HL-60/S4 treated with retinoic acid at 250 ng/mL for 4 days and 3 days (cell line): Measurements from ENCODE around the gene MAX.
"Not testable (repeated sequence)": the region's sequence is repeated elsewhere in the genome, so short reads cannot be mapped to it uniquely, and the experiment has no call there.

Experiments
- in situ Hi-C: fragments of 300-500 bp; cut with MboI; formaldehyde crosslinking; loops from 2 replicates; pipeline ENCODE4 v1.7.0; 2022; ENCODE audit warnings: low sequenced_read_pairs

Gene MAX

GRCh38 chr14:65106316-65106715, 4.0 kb upstream of the MAX start:
- in situ Hi-C loops = no loop called here

GRCh38 chr14:65104791-65105190, 2.5 kb upstream of the MAX start:
- in situ Hi-C loops = no loop called here

- in situ Hi-C loops = no loop called here
These were observed 938 bp upstream of the MAX start for GRCh38 chr14:65103150-65103760.

DNA sequence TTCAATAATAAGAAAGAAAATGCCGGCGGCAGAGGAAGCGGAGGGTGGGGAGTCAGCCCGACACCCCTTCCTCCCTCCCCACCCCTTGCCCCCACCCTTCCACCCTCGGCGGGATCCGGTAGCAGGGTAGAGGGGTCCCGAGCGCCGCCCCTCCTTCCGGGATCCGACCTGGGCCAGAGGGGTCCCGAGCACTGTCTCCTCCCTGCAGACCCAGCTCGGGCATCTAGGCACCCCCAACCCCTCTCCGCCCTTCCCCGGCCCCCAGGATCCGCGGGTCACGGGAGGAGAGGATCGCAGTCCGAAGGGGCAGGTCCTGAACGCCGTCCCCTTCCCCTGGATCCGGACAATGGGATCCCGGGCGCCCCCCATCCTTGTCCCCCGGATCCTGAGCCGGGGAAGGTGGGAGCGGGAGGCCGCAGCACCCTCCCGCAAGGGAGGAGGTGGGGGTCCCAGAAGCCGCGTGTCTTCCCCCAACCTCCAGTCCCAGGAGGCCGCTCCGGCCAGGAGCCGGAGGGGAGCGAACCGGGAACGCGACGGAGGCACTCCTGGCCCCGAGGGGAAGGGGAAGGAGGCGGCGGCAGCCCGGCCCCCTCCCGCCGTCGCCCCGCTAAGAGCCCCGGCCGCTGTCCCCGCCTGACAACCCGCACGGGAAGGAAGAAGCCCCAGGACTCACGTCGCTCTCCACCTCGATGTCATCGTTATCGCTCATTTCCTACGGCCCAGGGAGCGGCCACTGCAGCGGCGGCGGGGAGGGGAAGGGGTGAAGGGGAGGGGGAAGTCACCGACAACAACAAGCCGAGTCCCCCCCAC, 481 bp downstream of the MAX start:
- in situ Hi-C loops = no loop called here

DNA sequence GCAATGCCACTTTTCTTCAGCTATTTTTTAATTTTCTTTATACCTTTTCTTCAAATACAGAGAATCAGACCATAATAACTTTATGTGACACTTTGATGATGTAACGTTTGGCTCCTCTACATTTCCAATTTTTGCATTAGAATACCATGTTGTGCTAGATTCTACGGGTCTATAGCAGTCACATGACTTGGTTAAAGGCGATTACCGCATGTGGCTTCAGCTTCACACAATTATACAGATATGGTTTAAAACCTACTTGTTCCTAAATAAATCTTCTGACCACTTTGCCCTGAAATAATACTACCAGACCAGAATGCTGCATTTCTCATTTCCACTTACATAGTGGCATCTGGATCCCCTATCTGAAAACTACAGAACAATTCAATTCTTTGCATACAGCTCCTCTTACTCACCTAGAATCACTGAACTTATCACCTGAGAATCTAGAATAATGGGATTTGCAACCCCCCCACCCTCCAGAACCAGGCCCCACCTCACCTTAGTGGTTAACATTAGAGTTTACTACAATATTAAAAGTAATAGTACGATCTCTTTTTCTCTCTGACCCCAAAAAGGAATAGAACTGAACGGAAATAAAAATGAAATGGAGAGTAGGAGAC, 1.3 kb downstream of the MAX start:
- in situ Hi-C loops = no loop called here

GRCh38 chr14:65098586-65098985, 3.7 kb downstream of the MAX start:
- in situ Hi-C loops = no loop called here

DNA sequence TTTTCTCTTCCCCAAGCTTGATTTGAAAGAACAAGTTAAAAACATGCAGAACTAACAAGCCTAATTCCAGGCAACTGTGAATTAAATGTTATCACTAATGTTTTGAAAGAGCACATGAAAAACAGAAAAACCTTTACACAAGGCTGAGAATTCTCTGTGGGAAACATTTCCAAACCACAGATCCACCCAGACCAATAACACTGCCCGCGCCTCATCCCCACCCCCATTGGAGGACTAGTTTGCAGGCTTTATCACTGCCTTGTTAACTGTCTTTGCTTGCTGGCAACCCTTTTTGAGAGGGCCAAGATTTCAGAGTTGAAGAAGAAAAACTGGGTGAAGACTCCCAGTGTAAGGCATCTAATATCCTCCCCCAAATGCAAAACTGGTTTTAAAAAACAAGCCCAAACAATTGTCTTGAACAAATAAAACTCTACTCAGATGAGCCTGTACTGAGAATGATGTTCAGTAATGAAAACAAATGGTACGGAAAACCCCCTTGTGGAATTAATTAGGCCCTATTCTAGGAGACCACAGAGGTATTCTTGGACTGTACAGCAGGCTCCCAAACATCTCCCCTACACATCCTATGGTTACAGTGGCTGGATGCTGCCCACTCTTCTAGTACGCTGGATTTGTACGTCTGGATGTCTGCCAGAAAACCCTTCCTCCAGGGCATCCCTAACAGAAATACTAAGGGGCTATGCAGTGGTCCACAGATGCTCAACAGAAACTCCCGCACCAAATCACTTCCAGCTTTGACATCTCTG, 5.8 kb downstream of the MAX start:
- in situ Hi-C loops = no loop called here

GRCh38 chr14:65095633-65096205, 6.6 kb downstream of the MAX start:
- in situ Hi-C loops = no loop called here

DNA sequence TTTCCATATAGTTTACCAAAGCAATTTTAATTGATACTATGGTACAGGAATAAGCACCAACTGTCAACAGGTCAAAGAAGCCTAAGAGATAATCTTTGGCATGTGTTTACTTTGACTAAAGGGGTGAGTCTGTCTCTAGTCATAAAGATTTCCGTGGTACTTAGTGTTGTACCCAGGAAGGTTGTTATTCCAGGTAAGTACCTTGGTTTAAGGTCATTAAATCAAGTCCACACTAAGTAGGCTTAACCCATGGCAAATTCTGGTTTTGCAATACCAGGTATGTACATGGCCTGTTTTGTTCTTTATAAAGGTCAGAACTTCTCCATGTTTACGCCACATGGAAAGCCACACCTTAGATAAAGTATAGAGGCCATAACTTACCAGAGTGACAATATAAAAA, 10.0 kb downstream of the MAX start:
- in situ Hi-C loops = no loop called here

GRCh38 chr14:65087835-65088234, 14.5 kb downstream of the MAX start:
- in situ Hi-C loops = not testable (repeated sequence)

DNA sequence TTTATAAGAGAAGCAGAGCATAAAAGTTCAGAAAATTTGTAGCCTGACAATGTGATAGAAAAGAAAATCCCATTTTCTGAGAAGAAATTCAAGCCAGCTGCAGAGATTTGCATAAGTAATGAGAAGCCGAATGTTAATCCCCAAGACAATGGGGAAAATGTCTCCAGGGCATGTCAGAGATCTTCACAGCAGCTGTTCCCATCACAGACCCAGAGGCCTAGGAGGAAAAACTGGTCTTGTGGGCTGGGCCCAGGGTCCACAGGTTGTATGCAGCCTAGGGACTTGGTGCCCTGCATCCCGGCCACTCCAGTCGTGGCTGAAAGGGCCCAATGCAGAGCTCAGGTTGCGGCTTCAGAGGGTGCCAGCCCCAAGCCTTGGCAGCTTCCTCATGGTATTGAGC, 15.6 kb downstream of the MAX start:
- in situ Hi-C loops = not testable (repeated sequence)

DNA sequence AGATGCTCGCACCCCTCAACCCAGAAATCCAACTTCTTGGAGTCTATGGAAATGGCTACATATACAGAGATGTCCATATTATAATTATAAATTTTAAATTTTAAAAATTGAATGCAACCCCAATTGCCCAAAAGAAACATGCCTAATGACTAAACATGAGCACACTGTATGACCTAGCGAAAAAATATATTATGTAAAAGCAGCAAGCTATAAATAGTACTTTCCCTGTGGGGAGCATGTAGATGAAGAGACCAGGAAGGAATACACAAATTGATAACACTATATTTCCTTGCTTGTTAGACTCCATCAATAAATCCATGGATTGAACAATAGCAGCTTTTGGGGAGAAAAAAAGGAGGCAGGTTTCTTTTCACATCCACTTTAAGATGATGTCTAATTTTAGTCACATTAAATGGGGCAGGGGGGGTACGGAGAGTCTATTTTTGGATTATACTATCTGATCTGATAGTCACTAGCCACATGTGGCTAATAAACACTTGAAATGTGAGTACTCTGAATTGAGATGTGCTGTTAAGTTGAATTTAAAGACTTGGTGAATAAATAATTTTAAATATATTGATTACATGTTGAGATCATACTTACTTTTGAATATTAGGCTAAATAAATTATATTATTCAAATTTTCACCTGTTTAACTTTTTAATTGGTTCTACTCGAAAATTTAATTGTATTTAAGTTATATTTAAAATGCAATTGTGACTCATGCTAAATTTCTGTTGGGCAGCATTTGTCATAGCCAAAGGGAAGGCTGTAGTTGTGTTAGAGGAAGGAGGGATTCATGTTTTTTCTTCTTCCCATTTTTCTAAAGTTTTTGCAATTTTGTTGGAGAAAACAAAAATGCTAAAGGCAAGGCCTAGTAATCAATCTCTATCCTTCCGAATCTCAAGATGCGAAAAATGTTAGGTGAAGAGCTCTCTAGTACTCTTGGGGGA, 17.5 kb downstream of the MAX start:
- in situ Hi-C loops = no loop called here

- in situ Hi-C loops = no loop called here
These were observed 19.4 kb downstream of the MAX start for GRCh38 chr14:65082930-65083329.

- in situ Hi-C loops = no loop called here
These were observed 21.2 kb downstream of the MAX start for GRCh38 chr14:65080960-65081747.

GRCh38 chr14:65079768-65080167, 22.5 kb downstream of the MAX start:
- in situ Hi-C loops = no loop called here

GRCh38 chr14:65079201-65079600, 23.1 kb downstream of the MAX start:
- in situ Hi-C loops = no loop called here

- in situ Hi-C loops = no loop called here
These were observed 25.0 kb downstream of the MAX start for GRCh38 chr14:65077318-65077717.

- in situ Hi-C loops = no loop called here
These were observed 26.5 kb downstream of the MAX start for GRCh38 chr14:65075628-65076325.
